Caco-2 (cell line): ENCODE results near the gene PLCB1. TPM values are rescaled to one million over a fixed set of nuclear protein-coding genes. Genes with fewer than 3 reads are reported as not detected.

Source experiments
- BruUV-seq: library from RNA; stranded (reverse); fragments of 400-500 nt; replicated peaks from 2 replicates; lab custom pipeline; 2021; lab: Mats Ljungman, UMichigan
- CTCF ChIA-PET: fragments of 300-600 bp; sonication (Branson Sonifier 250); formaldehyde crosslinking; loops from one replicate; lab custom pipeline; 2022; ENCODE audit warnings: antibody characterized with exemption; lab: Charles Lee
- POLR2A ChIA-PET: fragments of 300-600 bp; sonication (Branson Sonifier 250); formaldehyde crosslinking; loops from one replicate; lab custom pipeline; 2022; ENCODE audit warnings: antibody characterized with exemption; lab: Charles Lee
- DNase-seq, 2 experiments: peaks; one replicate each; pipeline versions ENCODE4 v3.0.0 to v3.0.0-alpha.2; 2020 to 2022
- H3K27me3 ChIP-seq: replicated peaks from 2 replicates; pipeline ENCODE4 v1.6.0; 2011; ENCODE audit warnings: low read length; ENCODE audit not compliant: control insufficient read depth, insufficient read depth
- H3K36me3 ChIP-seq: 2 replicates; pipeline ENCODE4 v1.5.1; 2011; ENCODE audit warnings: low read length; ENCODE audit not compliant: control insufficient read depth, insufficient read depth
- H3K4me1 ChIP-seq: fragments of 250-450 bp; sonication (Bioruptor Pico); 2 replicates; pipeline ENCODE4 v1.5.1; 2020; ENCODE audit warnings: mild to moderate bottlenecking
- H3K4me3 ChIP-seq: 2 replicates; pipeline ENCODE4 v1.5.1; 2011; ENCODE audit warnings: low read depth, mild to moderate bottlenecking, control low read depth, low read length
- H3K9me3 ChIP-seq: fragments of 250-450 bp; sonication (Bioruptor Pico); 2 replicates; pipeline ENCODE4 v1.5.1; 2020; ENCODE audit warnings: mild to moderate bottlenecking, moderate library complexity
- H3K27ac Mint-ChIP-seq: one replicate; pipeline ENCODE4 v1.8.0; 2022; ENCODE audit warnings: mixed read lengths; ENCODE audit not compliant: unreplicated experiment
- H3K27me3 Mint-ChIP-seq: one replicate; pipeline ENCODE4 v1.8.0; 2022; ENCODE audit warnings: mixed read lengths; ENCODE audit not compliant: insufficient read depth, unreplicated experiment
- H3K36me3 Mint-ChIP-seq: one replicate; pipeline ENCODE4 v1.8.0; 2022; ENCODE audit warnings: mild to moderate bottlenecking, mixed read lengths; ENCODE audit not compliant: insufficient read depth, unreplicated experiment
- H3K4me1 Mint-ChIP-seq: one replicate; pipeline ENCODE4 v1.8.0; 2022; ENCODE audit warnings: low read depth, mixed read lengths; ENCODE audit not compliant: unreplicated experiment
- H3K4me3 Mint-ChIP-seq: one replicate; pipeline ENCODE4 v1.8.0; 2022; ENCODE audit warnings: mild to moderate bottlenecking, moderate library complexity, mixed read lengths; ENCODE audit not compliant: unreplicated experiment
- H3K9me3 Mint-ChIP-seq: one replicate; pipeline ENCODE4 v1.8.0; 2022; ENCODE audit warnings: mixed read lengths; ENCODE audit not compliant: unreplicated experiment
- intact Hi-C: fragments of 100-400 bp; cut with micrococcal nuclease; formaldehyde crosslinking; loops from one replicate; pipeline ENCODE4 v1.10.0; 2022; ENCODE audit not compliant: unreplicated experiment
- total RNA-seq: library from RNA; stranded (reverse); gene quantifications from 2 replicates; pipeline ENCODE4 v1.2.3, GENCODE V29; 2022
- TF ChIP-seq, protein P1 (sequence below), 2 experiments: fragments of 200-600 bp in 1 of 2; IDR thresholded peaks; 1 replicate in 1 of 2; 2 replicates in 1 of 2; pipeline versions ENCODE4 v1.5.1 to v1.8.0; 2011 to 2022; ENCODE audit warnings: antibody characterized with exemption in 1 of 2, control low read depth in 1 of 2, inconsistent platforms in 1 of 2, low read depth in 1 of 2, low read length in 1 of 2, mild to moderate bottlenecking in 1 of 2, moderate library complexity in 1 of 2; ENCODE audit not compliant: insufficient read depth in 1 of 2, severe bottlenecking in 1 of 2, unreplicated experiment in 1 of 2

Gene PLCB1
- total RNA-seq, 1 experiment from 2014 or later = 105 TPM

DNA sequence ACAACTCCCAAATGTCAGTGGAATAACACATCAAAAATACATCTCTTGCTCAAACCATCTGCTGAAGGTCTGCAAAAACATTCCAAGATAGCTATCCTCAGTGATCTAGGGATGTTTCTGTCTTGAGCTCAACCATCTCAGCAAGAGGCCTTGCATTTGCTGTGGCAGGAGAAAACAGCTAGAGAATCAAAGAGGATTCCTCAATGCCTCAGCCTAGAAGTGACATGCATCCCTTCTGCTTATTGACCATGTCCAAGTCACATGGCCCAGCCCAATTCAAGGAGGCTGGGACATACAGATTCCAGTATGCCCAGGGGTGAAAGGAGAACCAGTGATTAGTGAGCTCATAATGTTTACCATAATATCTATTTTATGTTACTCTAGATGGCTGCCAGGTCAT is 269.5 kb downstream of the PLCB1 start:
- ChIA-PET POLR2A (no interaction called here), CTCF (no interaction called here)
- no peaks in the 10 kb centered on the region for H3K27me3 ChIP-seq
- intact Hi-C loops = no loop called here
- Mint-ChIP-seq H3K27me3 (no peaks in the 10 kb centered on the region), H3K4me3 (no peak overlapping the region), H3K4me1 (no peaks in the 10 kb centered on the region), H3K9me3 (no peaks in the 10 kb centered on the region), H3K27ac (no peak overlapping the region), H3K36me3 (no peaks in the 10 kb centered on the region)
- no peak for DNase-seq
- H3K4me3 ChIP-seq = no peak overlapping the region
- TF ChIP-seq, protein P1, sequence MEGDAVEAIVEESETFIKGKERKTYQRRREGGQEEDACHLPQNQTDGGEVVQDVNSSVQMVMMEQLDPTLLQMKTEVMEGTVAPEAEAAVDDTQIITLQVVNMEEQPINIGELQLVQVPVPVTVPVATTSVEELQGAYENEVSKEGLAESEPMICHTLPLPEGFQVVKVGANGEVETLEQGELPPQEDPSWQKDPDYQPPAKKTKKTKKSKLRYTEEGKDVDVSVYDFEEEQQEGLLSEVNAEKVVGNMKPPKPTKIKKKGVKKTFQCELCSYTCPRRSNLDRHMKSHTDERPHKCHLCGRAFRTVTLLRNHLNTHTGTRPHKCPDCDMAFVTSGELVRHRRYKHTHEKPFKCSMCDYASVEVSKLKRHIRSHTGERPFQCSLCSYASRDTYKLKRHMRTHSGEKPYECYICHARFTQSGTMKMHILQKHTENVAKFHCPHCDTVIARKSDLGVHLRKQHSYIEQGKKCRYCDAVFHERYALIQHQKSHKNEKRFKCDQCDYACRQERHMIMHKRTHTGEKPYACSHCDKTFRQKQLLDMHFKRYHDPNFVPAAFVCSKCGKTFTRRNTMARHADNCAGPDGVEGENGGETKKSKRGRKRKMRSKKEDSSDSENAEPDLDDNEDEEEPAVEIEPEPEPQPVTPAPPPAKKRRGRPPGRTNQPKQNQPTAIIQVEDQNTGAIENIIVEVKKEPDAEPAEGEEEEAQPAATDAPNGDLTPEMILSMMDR (IDR thresholded peaks at IDR 0.05; ENCODE audit: insufficient read depth in 1 of 2, low read depth in 1 of 2, low read length in 1 of 2, severe bottlenecking in 1 of 2, unreplicated experiment in 1 of 2) = no peak
- H3K4me1 ChIP-seq = no peaks in the 10 kb centered on the region
- H3K9me3 ChIP-seq = no peaks in the 10 kb centered on the region
- no TSS peak for BruUV-seq
- H3K36me3 ChIP-seq = no peaks in the 10 kb centered on the region

DNA sequence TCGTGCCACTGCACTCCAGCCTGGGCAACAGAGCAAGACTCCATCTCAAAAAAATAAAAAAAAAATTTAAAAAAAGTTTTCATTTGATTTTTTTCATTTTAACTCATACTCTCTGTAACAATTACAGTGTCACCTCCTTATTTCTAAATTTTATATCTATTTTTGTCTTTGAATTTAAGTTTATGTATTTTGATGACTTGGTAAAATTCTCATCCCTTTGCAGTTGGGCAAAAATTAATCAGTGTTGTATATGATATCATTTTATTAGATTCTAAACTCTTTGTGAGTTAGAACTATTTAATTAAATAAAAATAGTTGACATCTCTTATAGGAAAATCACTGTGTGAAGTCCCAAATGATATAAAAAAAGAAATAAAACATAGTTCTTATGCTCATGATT is 270.7 kb downstream of the PLCB1 start:
- Mint-ChIP-seq H3K27me3 (no peaks in the 10 kb centered on the region), H3K27ac (no peak overlapping the region), H3K36me3 (no peaks in the 10 kb centered on the region), H3K9me3 (no peaks in the 10 kb centered on the region), H3K4me3 (no peak overlapping the region), H3K4me1 (no peaks in the 10 kb centered on the region)
- H3K9me3 ChIP-seq = no peaks in the 10 kb centered on the region
- H3K27me3 ChIP-seq = no peaks in the 10 kb centered on the region
- H3K4me1 ChIP-seq = no peaks in the 10 kb centered on the region
- no TSS peak for BruUV-seq
- TF ChIP-seq, protein P1 (IDR thresholded peaks at IDR 0.05; ENCODE audit: insufficient read depth in 1 of 2, low read depth in 1 of 2, low read length in 1 of 2, severe bottlenecking in 1 of 2, unreplicated experiment in 1 of 2) = no peak
- intact Hi-C loops = no loop called here
- H3K4me3 ChIP-seq = no peak overlapping the region
- ChIA-PET POLR2A (interaction anchor here (0.6 kb wide), 1 partner anchor 12 kb away, joined by 5 read pairs; no protein-coding TSS in a partner anchor), CTCF (no interaction called here)
- no peak for DNase-seq
- H3K36me3 ChIP-seq = no peaks in the 10 kb centered on the region

DNA sequence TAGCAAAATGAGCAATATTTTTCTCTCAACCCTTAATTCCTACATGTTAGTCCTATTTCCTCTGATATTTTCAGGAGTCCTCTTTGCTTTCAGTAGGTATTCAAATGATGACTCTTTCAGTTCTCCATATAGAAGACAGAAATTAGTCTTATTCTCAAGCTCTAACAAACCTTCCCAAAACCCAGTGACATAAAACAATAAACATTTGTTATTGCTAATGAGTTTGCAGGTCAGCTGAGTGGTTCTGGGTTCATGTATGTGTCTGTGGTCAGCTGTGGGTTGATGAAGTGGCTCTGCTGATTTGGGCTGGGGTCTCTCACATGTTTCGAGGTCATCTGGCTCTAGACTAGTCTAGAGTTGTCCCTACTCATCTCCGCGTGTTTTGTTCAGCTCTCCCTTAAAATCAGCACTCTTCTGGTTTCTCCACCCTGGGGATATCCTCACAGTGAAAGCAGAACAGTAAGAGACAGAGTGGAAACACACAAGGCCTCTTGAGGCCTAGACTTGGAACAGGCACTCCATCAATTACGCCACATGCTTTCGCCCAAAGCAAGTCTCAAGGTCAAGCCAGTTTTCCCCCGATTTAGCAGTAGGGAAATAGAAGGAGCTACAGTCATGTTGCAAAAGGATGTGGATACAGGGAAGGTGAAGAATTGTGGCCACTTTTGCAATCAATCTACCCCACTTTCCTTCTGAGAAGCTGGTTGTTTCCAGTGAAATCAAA is 273.0 kb downstream of the PLCB1 start:
- DNase-seq = no peak
- intact Hi-C loops = no loop called here
- H3K9me3 ChIP-seq = no peaks in the 10 kb centered on the region
- H3K27me3 ChIP-seq = no peaks in the 10 kb centered on the region
- TF ChIP-seq, protein P1 (IDR thresholded peaks at IDR 0.05; ENCODE audit: insufficient read depth in 1 of 2, low read depth in 1 of 2, low read length in 1 of 2, severe bottlenecking in 1 of 2, unreplicated experiment in 1 of 2) = no peak
- ChIA-PET POLR2A (no interaction called here), CTCF (no interaction called here)
- no TSS peak for BruUV-seq
- no peaks in the 10 kb centered on the region for H3K4me1 ChIP-seq
- H3K4me1 Mint-ChIP-seq = no peaks in the 10 kb centered on the region
- no peaks in the 10 kb centered on the region for H3K9me3 Mint-ChIP-seq
- H3K4me3 Mint-ChIP-seq = no peak overlapping the region
- H3K36me3 Mint-ChIP-seq = no peaks in the 10 kb centered on the region
- H3K4me3 ChIP-seq = no peak overlapping the region
- H3K36me3 ChIP-seq = no peaks in the 10 kb centered on the region
- H3K27me3 Mint-ChIP-seq = no peaks in the 10 kb centered on the region
- no peak overlapping the region for H3K27ac Mint-ChIP-seq
